GM21529 (cell line): Measurements from ENCODE around the gene TRPV4.

Experiments used
- ATAC-seq: cut with Tn5 transposase; IDR thresholded peaks from one replicate; pipeline ENCODE4 v1.9.1; 2021; ENCODE audit not compliant: unreplicated experiment

The TRPV4 gene

DNA sequence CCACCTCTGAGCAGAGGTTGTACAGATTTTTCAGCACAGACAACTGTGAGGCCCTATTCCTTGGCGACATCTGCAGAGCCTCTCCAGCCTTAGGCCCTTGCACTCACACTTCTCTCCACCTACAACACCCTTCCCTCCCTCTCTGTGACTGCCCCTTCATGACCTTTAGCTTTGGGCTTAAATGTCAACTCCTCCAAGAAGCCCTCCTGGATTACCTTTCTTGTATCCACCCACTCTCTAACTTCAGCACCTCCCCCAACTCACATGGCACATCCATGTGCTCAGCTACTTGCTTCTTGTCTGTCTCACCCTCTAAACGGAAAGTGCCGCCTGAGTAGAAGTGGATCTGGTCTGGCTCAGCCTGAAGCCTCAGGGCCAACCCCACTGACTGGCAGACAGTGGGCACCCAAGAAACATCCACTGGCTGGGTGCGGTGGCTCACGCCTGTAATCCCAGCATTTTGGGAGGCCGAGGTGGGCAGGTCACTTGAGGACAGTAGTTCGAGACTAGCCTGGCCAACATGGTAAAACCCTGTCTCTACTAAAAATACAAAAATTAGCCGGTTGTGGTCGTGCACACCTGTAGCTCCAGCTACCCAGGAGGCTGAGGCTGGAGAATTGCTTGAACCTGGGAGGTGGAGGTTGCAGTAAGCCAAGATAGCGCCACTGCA is 22.1 kb downstream of the TRPV4 start:
- no peak for ATAC-seq

GRCh38 chr12:109808876-109809646 is 24.1 kb downstream of the TRPV4 start:
- no peak for ATAC-seq

GRCh38 chr12:109807954-109808643 is 25.1 kb downstream of the TRPV4 start:
- ATAC-seq, result no peak

GRCh38 chr12:109804820-109805761 is 28.1 kb downstream of the TRPV4 start:
- ATAC-seq, result no peak

- no peak for ATAC-seq
These were observed 29.5 kb downstream of the TRPV4 start for GRCh38 chr12:109803678-109804077.

GRCh38 chr12:109802828-109803227 is 30.4 kb downstream of the TRPV4 start:
- no peak for ATAC-seq

DNA sequence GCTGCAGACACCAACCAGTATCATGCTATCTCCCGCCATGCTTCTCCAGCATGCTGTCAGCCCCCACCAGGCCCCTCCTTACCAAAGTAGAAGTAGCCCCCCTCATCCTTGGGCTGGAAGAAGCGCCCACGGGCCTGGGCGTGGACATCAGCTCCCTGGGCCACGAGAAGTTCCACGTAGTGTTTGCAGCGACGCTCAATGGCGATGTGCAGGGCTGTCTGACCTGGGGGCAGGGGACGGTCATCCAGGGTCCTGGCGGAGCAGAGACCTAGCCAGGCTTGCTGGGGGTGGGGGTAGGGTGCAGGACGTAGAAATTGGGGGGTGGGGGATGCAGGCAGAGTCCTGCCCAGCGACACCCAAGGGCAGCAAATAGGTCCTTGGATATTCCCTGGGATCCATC is 32.7 kb downstream of the TRPV4 start:
- no peak for ATAC-seq

- ATAC-seq, result no peak
These were observed 34.5 kb downstream of the TRPV4 start for GRCh38 chr12:109798691-109799090.

DNA sequence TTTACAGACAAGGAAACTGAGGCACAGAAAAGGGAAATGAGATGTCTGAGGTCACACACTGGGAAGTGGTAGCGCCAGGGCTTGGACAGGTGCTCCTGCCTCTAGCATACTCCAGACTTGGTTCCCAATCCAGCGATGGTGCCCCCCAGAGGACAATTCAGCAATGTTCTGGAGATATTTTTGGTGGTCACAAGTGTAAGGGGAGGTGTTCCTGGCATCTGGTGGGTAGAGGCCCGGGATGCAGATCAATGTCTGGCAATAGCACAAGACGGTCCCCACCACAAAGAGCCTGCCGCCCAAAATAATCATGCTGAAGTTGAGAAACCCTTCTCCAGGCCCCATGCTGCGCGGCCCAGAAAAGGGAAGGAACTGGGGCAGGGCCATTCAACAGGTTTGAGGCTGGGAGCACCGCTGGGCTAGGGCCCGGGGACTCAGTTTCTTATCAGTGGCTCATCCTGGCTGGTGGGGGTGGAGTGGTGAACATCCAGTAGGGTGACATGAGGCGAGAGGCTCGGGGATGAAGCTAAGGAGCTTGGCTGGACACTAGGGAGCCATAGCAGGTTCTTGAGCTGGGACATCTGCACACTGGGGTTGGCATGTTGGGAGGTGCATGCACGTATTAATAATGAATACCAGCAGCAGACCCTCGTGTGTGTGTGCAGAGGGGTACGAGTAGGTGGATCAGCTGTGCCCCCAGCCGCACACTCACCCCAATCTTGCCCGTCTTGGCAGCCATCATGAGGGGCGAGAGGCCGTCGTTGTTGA is 35.1 kb downstream of the TRPV4 start:
- no peak for ATAC-seq

DNA sequence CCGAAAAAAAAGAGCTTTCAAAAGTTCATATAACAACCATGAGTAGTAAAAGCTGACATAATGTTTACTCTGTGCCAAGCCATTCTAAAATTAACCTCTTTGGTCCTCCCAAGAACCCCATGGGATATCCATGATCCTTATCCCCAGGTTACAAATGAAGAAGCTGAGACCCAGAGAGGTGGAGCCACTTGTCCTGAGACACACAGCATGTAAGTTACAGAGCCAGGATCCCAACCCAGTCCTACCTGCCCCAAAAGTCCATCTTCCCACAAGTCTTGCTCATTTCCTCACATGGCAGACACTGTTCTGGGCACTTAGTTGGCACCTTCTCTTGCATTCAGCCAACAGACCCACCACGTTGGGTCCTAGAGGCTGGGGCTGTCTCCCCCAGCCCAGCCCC is 37.1 kb downstream of the TRPV4 start:
- no peak for ATAC-seq

- ATAC-seq, result no peak
These were observed 38.2 kb downstream of the TRPV4 start for GRCh38 chr12:109795023-109795422.

DNA sequence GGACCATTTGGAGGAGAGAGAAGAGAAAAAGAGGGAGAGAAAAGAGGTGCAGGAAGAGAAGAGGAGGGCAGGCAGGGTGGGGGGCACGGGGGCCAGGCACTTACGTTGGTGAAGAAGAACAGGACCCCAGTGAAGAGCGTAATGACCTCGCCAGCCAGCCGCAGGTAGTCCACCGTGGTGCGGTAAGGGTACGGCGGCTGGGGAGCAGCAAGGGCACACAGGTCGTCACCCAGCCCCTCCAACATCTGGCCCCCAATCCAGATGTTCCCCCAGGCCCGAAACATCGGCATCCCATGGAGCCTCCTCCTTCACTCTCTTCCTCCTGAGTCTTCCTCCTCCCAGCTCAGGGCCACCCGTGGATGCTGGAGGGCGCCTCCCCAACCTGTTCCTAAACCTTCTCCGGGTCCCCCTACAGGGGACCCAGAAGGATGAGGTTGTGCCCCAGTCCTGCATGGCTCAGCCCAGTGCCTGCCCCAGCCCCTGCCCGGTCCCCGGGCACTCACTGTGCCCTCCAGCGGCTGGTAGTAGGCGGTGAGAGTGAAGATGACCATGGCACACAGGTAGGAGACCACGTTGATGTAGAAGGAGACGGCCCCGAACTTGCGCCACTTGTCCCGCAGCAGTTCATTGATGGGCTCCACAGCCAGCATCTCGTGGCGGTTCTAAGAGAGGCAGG is 39.2 kb downstream of the TRPV4 start:
- ATAC-seq, result no peak

DNA sequence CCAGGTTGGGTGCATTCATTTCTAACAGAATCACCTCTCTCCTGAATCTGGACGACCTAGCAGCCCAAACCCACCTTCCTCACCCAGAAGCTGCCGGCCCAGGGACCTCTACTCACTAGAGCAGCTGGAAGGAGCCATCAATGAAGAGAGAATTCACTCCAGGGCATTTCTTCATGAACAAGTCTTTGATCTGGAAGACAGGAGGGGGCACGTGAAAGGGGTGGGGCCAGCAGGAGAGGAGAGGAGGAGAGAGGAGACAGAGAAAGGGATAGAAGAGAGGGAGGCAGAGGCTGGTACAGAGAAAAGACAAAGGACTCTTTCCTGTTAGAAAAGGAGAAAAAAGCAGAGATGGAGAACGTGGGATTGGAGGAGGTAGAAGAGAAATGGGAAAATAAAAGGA is 39.8 kb downstream of the TRPV4 start:
- no peak for ATAC-seq

DNA sequence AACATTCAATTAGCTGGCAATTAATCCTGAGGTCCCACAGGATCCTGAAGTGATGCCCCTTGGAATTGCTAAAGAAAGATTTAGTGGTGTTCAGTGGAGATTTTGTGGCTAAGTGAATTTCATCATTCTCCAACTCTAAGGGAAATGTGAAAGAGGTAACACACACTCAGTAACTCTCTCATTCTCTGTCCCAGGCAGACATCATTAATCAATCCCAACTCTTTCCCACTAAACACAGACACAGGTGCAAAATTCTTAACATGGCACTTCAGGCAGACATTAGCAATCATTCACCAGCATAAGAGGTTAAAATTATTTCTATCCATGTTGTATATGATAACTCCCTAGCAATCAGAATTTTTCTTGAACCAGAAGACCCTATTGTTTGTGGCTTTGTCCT is 40.2 kb downstream of the TRPV4 start:
- ATAC-seq, result no peak

DNA sequence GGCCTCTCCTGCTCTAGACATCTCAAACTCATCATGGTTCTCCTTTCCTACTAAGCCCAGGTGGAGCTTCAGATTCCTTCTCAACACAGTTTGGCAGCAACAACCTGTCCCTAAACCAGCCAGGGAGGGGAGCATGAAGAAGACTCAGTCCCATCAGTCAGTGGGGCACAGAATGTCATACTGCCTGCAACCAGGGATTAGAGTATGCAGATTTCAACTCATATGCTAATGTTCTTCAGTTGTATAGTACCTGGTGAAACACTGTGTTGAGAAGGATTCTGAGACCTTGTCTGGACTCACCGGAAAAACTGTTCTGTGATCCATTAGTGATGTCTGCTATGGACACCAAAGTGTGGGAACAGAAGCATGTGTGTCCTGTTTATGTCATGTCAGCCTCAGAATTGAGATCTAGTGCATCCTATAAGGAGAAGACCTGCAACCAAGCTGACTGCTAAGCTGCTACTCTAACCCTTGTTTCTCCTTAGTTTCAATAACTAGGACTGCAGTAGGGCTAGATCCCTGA is 43.6 kb downstream of the TRPV4 start:
- no peak for ATAC-seq

DNA sequence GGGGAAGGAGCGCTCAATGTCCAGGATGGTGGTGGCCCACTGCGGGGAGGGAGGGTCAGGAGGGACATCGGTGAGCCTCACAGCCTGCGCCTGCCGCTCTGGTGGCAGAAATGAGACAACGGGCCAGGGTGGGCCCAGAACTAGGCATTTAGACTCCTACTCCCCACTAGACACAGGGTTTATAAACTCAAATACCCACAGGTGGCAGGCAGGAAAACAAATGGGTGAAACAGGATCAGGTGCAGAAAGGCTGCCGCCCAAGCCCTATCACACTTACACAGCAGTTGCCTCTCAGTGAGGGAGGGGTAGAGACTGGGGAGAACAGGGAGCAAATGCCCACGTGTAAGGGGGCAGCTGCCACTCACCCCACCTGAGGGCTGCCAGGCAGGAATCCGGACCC is 46.4 kb downstream of the TRPV4 start:
- ATAC-seq, result no peak

GRCh38 chr12:109785854-109786253 is 47.3 kb downstream of the TRPV4 start:
- no peak for ATAC-seq

DNA sequence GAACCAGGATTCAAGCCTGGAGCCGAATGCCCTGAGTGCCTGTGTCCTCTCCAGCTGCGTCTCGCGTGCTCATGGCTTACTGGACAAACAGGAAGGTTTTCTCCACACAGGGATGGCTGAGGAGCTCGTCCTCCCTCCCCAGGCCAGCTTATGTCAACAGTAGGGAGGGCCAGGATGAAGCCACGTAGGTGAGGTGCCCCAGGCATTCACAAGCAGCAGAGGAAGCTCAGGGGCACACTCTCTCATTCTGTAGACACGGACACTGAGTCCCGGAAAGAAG is 49.3 kb downstream of the TRPV4 start:
- no peak for ATAC-seq

- no peak for ATAC-seq
These were observed 49.8 kb downstream of the TRPV4 start for GRCh38 chr12:109783135-109783964.
